Heart left ventricle (tissue), 13 donors: ENCODE measurements around the gene CEP112.

Source experiments
- CTCF ChIP-seq, 12 donors: fragments of 200-600 bp; sonication (generic) in 4 of 12; IDR thresholded peaks; one replicate each; pipeline versions ENCODE4 v1.5.0 to v1.8.0; 2018 to 2022; ENCODE audit warnings: antibody characterized with exemption in 12 of 12, mild to moderate bottlenecking in 5 of 12
- POLR2A ChIP-seq, 2 donors: fragments of 450-650 bp; IDR thresholded peaks; one replicate each; pipeline ENCODE4 v1.6.1; 2017; ENCODE audit warnings: antibody characterized with exemption in 2 of 2, mild to moderate bottlenecking in 2 of 2, moderate library complexity in 2 of 2
- donor health status: ischemic (EF 13 %, LVEDD 7.1; RV severe dilation, severe dysfunction).
- donor health status: DM: no; HTN: yes; CAD: no.
- donor health status: DM: no; HTN: no; CAD: no.
- donor health status: ischemic (EF 25% LVEDD 6.9; RV normal size, moderate dysfunction).
- donor health status: ischemic (EF 25% LVEDD 5.7; RV mildly dilated, moderate dysfunction).
- donor health status: ischemic (EF 35%, LVEDD 5.7; RV mildly dilated, moderate dysfunction).
- donor health status: nonischemic (EF 11% LVEDD 7.7; RV severe dilation, severe dysfunction).
- donor health status: DM: yes; HTN: yes; CAD: no.
- donor health status: PGD.
- donor health status: ischemic (EF 29% LVEDD 5.4; RV normal size, mild dysfunction).
- donor health status: nonischemic (EF 23%, LVEDD 6.1; RV moderate dilation, normal function).

DNA sequence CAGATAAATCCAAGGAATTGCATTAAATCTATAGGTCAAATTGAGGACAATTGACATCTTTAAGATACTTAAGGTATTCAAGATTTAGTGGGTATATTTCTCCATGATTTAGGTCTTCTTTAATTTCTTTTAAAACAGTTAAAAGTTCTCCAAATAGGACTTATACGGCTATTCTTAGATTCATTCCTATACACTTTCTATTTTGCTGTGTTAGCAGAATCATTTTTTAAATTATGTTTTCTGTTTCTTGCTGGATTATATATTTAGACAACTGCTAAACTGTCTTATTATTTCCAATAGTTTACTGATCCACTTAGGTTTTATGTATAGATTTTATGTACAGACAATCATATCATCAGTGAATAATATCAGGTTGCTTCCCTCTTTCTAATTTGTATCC lies 404.4 kb downstream of the CEP112 start:
- TF ChIP-seq POLR2A (IDR thresholded peaks at IDR 0.05) (no peak), CTCF (IDR thresholded peaks at IDR 0.05) (no peak)
